ENCODE data around the gene IL17A.

- TF ChIP-seq CTCF (conservative IDR thresholded peaks at IDR 0.05; ENCODE audit: low read depth, low read length) (no peak), EZH2 (IDR thresholded peaks at IDR 0.05; ENCODE audit: low read length, unreplicated experiment) (no peak)
Observed at GRCh38 chr6:52174118-52174517, 12.1 kb upstream of the IL17A start.

Data from PC-3 (cell line).